ENCODE measurements around the gene CTNS.

Gene CTNS

GRCh38 chr17:3622977-3623594 lies 13.5 kb upstream of the CTNS start:
- no peak for DNase-seq (ENCODE audit: low spot score)

- DNase-seq (ENCODE audit: low spot score): no peak
Measured at GRCh38 chr17:3626831-3627768, 9.5 kb upstream of the CTNS start.

- no peak for DNase-seq (ENCODE audit: low spot score)
Measured at GRCh38 chr17:3627769-3628167, 8.8 kb upstream of the CTNS start.

- DNase-seq (ENCODE audit: low spot score): no peak
Measured at GRCh38 chr17:3630781-3631180, 5.8 kb upstream of the CTNS start.

GRCh38 chr17:3632287-3632686 lies 4.3 kb upstream of the CTNS start:
- no peak for DNase-seq (ENCODE audit: low spot score)

GRCh38 chr17:3635474-3636153 lies 946 bp upstream of the CTNS start:
- no peak for DNase-seq (ENCODE audit: low spot score)

GRCh38 chr17:3636908-3637373 lies 381 bp downstream of the CTNS start:
- DNase-seq (ENCODE audit: low spot score): no peak

- DNase-seq (ENCODE audit: low spot score): no peak
Measured at GRCh38 chr17:3639981-3640596, 3.5 kb downstream of the CTNS start.

GRCh38 chr17:3641014-3641413 lies 4.5 kb downstream of the CTNS start:
- no peak for DNase-seq (ENCODE audit: low spot score)

- no peak for DNase-seq (ENCODE audit: low spot score)
Measured at GRCh38 chr17:3641717-3642486, 5.3 kb downstream of the CTNS start.

- DNase-seq (ENCODE audit: low spot score): no peak
Measured at GRCh38 chr17:3643889-3644349, 7.4 kb downstream of the CTNS start.

- DNase-seq (ENCODE audit: low spot score): no peak
Measured at GRCh38 chr17:3645310-3645709, 8.8 kb downstream of the CTNS start.

GRCh38 chr17:3647251-3647650 lies 10.7 kb downstream of the CTNS start:
- no peak for DNase-seq (ENCODE audit: low spot score)

GRCh38 chr17:3647769-3648555 lies 11.4 kb downstream of the CTNS start:
- peak; percentile 54 for DNase-seq (ENCODE audit: low spot score)

- DNase-seq (ENCODE audit: low spot score): no peak
Measured at GRCh38 chr17:3655766-3656165, 19.2 kb downstream of the CTNS start.

GRCh38 chr17:3656353-3656752 lies 19.8 kb downstream of the CTNS start:
- no peak for DNase-seq (ENCODE audit: low spot score)

- no peak for DNase-seq (ENCODE audit: low spot score)
Measured at GRCh38 chr17:3656755-3657587, 20.4 kb downstream of the CTNS start.

- DNase-seq (ENCODE audit: low spot score): no peak
Measured at GRCh38 chr17:3657588-3657869, 21.0 kb downstream of the CTNS start.

Data from SK-N-DZ (cell line).